GM18861 (cell line): ENCODE results near the gene PPARG.

Experiments
- ATAC-seq: cut with Tn5 transposase; IDR thresholded peaks from one replicate; pipeline ENCODE4 v1.9.1; 2021; ENCODE audit not compliant: unreplicated experiment

Gene PPARG

DNA sequence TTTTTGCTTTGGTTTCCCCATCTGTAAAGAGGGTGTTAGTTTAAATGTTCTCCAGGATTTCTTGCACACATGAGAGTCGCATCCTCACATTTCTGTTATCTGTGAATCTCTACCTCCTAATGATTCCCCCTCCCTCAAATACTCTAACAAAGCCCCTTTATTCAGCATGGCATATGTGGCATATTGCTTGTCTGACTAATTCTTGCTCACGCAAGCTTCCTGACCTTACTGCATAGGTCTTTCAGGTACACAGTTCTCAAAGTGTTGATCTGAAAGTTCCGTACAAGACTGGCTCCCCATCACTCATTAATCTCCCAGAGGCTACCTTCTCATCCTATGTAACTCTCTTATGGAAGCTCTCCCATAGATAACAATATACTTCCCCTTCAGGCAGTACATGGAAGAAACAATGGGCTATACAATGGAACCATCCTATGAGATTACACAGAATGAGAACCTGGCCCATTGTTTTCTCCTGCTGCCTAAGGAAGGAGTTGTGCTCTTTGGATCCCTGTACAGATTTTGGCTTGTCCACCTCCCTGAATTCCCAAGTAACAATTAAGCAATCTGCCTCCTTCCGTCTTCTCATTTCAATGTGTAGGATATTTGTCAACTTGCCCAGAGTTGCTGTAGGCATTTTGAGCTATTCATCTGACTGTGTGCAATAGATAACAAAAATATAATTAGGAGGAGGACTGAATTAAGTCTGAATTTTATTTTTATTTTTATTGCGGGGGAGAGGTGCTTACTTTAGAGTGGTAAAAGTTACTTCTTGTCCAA is 51.0 kb downstream of the PPARG start:
- ATAC-seq = no peak

DNA sequence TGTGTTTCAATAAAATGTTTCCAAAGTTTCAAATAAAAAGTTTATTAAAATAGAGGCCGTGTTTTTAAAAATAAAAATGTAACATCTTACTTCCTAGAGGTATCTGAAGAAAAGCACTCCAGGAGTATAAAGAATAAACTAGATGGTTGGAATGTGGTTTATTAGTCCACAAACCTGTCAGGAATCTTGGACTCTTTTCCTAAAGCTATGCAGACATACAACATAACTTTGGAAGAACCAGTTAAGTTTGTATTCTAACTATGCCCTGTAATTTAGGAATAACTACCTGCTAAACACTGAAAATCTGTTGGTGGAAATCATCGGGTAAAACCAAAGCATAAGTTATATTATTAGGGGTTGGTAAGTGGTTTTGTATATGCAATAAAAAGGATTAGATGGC is 51.6 kb downstream of the PPARG start:
- ATAC-seq = no peak

DNA sequence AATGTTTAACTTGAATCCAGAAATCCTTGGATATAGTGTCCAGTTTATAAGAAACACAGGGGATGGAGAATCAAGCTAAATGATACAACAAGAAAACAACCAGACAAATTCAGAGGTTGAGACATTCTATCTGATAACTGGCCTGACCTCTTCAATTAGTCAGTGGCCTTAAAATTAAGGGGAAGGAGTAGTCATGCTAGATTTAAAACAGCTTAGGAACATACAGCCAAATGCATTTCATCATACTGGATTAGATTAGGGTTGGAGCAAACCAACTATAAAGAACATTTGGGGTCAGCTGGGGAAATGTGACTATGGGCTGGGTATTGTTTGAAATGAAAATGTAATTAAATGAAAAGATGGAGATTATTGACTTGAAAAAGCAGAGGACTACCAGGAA is 53.3 kb downstream of the PPARG start:
- no peak for ATAC-seq

DNA sequence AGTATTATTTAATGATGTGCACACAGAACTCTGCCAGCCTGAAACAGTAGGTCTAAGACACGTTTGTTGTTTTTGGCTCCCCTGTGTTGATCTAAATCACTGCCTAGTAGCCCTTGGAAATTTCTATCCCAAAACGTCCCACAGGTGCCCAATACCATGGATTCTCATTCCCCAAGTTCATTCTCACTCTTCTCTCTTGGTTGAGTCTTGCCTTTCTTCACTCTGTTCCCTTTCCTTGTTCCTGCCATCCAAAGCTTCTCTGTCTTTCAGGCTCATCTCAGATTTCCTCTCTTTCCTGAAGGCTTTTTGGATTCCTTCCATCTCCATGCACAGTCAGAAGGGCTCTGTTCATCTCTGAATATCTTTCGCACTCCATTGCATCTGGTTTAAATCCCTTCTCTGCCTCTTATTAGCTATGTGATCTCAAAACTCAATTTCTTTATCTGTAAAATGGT is 54.2 kb downstream of the PPARG start:
- ATAC-seq = no peak

DNA sequence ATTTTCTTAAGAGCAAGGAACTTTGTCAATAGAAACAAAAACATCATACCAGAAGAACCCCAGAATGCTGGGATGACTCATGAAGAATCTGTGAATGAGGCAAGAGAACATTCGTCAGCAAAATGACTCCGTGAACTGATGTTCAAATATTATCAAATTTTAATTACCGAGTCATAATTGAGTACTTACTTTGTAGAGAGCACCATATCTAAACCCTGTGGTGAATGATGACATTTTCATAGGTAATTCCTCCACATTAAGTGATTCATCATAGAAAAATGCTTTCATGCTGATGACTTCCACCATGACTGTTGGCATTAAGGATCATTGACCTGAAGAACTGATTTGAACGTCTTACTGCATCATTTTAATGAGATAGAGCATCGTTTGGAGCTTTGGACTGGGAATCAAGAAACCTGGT is 56.3 kb downstream of the PPARG start:
- ATAC-seq = no peak

DNA sequence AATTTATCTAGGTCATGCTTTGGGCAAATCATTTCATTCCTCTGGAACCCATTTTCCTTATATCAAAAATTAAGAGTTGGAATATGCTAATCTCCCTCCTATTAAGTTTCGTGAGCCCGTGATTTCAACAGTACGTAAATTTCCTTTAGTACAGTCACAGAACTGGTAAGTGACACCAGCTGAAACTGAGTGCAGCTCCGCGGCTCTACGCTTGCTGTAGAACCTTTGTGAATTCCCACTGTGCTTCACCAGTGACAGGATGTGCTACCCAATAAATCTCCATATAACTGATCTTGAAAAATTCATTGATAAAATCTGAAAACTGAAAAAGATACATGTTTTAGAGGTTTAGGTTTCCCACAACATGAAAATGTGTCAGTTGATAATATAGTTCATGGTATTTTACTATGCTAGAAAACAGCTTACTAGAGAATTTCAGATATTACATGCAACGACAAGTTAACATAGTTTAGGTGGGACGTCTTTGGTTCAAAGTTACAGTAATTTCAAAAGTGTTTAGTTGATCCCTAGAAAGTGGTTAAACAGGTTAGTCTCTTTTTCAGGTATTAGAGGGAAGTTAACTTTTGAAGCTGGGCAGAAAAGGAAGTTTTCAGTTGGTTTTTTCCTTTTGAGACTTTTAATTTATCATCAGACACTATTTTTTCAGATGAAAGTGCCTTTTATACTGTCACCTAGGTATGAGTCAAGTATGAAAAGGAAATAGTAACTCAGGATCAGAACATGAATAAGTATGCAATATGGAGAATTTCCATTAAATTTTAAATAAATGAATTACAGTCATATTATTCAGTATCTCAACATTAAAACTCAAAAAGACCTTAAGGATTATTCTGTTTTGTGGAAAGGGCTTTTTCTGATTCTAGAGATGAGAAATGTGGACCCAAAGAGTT is 57.0 kb downstream of the PPARG start:
- no peak for ATAC-seq

DNA sequence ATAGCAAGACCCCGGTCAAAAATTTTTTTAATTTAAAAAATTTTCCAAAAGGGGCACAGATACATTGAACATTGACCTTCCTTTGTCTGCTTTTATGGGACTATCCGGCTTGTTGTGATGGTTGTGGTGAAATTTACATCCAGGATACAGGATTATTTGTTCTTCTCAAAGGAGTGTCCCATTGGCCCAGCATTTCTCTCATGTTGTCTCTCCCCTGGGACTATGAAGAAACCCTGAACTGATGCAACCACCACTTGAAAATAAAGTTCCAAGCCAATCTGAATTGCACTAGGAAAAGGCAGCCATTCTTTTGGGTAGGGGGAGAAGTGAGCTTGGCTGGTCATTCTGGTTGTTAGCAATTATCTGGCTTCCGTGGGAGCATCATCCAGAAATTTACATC is 58.4 kb downstream of the PPARG start:
- ATAC-seq = no peak

DNA sequence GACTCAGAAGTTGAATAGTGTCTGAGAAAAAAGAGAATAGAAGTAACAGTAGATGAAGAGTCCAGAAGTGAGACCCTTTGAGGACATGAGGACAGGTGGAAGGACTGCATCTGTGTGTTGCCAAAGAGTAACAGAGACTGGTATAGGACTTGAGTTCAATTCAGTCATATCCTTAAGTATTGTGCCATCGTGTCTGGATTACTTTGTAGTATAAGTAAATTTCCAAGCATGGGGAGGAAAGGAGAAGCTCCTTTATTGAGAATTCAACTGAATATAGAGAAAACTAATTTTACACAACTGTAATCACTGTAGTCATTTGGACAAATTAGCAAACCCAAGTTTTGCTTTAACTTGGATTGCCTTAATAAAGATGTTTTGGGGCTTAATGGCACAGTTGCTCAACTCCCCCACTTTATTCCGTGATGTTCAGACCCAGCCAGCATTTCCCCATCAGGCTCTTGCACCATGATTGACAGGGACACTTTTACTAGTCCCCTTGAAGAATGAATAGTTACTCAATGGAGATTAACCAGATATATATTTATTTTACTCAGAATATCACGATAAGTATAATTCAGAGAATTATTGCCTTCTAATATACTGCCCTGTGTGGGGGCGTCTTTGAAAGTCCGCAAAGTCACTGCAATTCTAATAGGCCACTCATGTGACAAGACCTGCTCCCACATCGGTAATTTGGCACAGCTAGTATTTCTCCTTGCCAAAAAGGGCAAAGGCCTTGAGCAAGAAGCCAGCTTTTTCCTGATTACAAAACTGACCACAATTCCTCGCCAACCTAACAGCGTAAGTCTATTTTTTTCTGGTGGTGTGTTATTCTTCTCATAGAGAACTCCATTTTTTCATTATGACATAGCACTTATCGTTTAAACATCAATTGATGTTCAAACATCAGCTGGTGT is 61.3 kb downstream of the PPARG start:
- ATAC-seq = no peak

DNA sequence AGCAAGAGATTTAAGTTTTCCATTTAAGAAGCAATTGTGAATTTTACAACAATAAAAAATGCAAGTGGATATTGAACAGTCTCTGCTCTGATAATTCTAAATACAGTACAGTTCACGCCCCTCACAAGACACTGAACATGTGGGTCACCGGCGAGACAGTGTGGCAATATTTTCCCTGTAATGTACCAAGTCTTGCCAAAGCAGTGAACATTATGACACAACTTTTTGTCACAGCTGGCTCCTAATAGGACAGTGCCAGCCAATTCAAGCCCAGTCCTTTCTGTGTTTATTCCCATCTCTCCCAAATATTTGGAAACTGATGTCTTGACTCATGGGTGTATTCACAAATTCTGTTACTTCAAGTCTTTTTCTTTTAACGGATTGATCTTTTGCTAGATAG is 62.3 kb downstream of the PPARG start:
- no peak for ATAC-seq

DNA sequence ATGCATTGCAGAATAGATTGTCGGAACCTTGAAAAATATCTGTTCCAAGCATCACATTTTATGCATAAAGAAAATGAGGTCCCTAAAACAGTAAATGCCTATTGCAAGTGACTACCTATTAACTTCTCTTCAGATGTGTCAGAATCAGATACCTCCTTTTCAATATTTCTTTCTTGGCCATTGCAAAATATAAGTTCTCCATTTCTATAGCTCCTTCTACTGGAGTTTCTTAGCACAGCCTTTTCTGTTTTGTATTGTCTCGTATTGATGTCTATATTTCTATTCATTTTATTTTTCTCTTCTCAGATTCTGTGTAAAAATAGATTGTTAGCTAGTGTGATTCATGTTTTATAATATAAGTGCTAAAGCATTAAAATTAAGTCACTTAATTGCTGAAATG is 63.4 kb downstream of the PPARG start:
- ATAC-seq = no peak

DNA sequence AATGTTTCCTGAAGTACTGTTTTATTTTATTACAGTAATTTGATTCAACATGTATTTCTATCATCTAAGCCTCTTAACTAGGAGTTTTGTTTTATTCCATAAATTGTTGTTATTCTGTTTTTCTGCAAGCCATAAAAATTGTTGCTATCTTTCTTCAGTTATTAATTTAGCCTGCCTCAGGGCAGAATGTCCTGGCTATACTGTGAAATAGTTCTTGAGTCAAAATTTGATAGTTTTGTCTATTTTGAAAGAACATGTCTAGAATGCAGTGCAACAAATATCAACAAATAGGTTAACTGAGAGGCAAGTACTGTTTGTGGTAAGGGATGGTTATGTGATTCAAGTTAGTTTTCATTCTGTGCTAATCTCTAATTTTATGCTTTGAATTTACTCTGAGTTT is 63.9 kb downstream of the PPARG start:
- ATAC-seq = no peak

DNA sequence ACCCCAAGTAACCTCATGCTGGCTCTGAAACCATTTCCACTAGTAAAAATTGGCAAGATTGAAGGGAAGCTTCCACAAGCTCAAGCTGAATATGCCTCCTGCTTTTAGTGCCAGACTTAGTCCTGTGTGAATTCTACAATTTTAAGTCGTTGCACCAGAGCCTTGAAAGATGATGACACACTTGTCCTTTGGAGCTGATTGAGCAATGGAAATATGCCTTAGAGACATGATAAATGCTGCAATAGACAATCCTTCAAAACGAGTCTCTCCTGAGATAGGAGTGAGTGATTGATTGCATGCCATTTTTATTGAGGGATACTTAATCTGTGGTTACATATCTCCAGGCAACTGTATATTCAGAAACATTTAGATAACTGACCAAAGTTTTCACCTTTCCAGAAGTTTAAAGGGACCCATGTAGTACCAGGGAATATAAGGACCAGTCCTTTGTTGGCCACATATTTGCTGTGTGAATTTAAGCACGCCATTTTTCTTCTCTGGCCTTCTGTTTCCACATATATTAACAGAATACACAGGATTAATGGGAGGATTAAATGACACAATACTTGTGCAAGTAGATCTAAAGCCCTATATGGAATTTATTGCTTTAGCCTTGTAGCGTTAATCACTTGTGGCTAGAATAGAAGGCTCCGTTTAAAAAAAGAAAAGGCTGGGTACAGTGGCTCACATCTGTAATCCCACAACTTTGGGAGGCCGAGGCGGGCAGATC is 65.1 kb downstream of the PPARG start:
- no peak for ATAC-seq

DNA sequence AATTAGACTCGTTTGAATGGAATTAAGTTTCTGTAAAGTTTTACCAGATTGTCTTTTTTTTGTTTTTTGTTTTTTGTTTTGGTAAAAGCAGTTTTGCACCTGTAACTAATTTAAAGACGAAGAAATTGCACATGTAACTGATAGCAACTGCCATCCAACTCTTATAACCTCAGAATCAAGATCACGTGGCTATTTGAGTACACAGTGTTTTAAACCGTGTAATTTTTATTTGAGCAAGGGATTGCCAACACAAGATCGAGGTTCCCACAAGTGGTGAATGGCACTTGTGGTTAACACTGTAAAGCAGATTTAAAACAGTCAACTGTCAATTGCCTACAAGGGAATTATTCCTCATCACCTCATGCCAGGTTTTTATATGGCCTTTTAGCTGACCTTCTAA is 67.3 kb downstream of the PPARG start:
- no peak for ATAC-seq

DNA sequence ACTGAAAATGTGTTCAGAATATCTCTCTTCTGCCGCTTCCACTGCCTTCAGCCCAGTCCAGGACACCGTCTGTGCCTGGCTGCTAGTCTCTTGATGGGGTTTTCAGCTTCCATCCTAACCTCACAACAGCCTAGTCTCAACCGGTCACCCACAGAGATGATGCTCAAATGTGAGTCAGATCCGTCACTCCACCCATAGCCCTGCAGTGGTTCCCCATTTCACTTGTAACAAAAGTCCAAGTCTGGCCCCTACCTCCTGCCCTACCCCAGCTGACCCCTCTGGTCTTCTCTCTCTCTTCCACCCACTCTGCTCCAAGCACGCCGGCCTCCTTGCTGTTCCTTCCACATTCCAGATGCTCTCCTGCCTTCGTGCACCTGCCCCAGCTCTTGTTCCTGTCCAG is 68.1 kb downstream of the PPARG start:
- ATAC-seq = no peak

DNA sequence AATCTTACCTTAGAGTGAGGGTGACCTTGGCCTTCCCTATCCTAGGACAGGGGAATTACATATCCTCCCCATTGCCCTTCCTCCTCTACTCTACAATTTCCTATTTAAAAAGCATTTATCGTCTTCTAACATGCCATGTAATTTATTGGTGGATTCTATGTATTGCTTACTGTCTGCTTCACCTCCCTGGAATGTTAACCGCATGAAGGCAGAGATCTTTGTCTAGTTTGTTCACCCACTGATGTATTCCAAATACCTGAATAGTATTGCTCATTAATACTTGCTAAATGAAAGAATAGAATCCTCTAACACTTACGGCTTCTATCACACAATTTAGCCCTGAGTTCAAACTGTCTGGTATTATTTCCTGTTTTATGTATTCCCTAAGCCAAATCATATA is 68.6 kb downstream of the PPARG start:
- ATAC-seq = no peak

DNA sequence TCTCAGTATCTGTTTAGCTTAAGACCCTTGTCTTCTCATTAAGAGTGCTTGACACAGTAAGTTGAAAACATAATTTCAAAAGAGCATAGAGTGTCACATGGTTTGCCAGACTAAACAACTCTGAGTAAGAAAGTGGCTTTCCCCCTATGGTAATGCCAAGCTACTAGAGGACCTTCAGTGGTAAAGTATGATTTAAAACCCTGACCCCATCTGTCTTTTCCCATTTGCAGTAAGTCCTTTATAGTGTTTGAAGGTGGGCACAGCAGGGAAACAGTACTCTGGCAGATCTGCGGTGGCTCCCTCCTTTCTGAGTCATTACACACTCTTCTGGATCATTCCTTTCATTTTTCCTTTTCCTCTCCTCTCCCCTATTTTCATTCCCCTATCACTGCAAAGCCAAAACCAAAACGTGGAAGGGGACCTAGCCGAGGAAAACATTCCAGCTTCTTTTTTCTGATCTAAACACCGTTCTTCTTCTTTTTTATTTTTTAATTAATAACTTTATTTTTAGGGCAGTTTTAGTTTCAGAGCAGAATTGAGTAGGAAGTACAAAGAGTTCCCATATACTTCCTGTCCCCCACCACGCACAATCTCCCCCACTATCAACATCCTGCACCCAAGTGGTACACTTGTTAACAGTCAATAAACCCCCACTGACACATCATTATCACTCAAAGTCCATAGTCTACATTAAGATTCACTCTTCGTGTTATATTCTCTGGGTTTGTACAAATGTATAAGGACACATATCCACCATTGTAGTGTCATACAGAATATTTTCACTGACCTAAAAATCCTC is 74.7 kb downstream of the PPARG start:
- no peak for ATAC-seq

DNA sequence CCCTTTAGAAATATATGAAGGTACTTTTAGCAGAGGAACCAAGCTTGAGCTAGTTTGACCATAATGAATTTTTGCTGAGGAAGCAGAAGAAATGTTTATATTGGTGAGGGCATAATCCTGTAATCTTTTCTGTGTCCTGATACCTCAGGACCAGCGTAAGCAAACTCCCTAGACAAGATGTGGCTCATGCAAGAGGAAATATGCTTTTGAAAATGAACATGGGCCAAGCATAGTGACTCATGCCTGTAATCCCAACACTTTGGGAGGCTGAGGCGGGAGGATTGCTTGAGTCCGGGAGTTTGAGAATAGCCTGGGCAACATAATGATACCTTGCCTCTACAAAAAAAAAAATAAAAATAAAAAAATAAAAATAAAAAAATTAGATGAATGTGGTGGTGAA is 78.5 kb downstream of the PPARG start:
- no peak for ATAC-seq

DNA sequence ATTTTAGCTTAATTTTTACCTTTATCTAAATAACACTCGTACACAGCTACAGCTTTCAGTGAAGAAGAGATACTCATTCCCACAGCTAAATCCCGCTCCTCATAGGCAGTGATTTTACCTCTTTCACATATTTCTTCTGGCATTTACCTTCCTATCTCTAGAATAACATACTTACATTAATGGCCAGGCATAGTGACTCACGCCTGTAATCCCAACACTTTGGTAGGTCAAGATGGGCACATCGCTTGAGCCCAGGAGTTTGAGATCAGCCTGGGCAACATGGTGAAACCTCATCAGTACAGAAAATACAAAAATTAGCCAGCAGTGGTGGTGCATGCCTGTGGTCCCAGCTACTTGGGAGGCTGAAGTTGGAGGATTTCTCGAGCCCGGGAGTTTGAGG is 80.2 kb downstream of the PPARG start:
- ATAC-seq = no peak

DNA sequence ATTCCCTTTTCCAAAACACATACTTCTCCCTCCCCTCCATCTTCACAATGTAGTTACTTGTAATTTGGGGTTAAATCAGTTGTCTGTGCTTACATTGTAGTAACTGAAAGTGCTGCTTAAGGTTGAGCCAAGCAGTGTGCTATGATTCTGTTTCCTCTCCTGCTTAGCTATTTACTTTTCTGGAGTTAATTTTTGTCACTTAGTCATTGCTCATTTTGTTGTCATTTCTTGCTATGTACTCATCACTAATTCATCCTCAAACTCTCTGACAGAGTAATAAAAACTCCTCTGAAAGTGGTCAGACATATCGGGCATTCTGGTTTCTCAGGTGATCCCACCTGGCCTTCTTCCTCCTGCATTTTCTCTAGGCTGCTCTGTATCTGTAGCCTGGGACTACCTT is 80.7 kb downstream of the PPARG start:
- no peak for ATAC-seq

DNA sequence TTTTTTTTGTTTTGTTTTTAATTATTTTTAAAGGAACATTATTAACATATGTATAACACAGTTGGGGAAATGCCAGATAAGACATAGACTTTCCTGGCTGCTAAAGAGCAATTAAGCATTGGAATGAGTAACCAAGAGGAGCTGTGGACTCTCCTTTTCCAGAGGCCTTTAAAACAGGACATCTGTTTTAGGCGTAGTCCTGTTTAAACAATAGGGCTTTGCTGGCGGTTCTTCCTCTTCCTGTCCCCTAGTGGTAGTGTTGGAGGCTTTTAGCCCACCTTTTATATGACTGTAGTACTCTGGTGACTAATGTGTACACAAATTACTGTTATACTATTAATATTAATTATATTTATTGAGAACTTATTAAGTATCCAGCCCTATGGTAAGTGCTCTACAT is 81.9 kb downstream of the PPARG start:
- ATAC-seq = no peak
